ENCODE data around the gene SCAMP1.

The SCAMP1 gene

GRCh38 chr5:78492224-78492623 is 131.8 kb downstream of the SCAMP1 start:
- DNase-seq (ENCODE audit: low spot score) (no peak), FAIRE-seq (no peak)

- DNase-seq (ENCODE audit: low spot score), result no peak
- no peak for FAIRE-seq
Observed at GRCh38 chr5:78492650-78493049, 132.2 kb downstream of the SCAMP1 start.

GRCh38 chr5:78495800-78496199 is 135.4 kb downstream of the SCAMP1 start:
- FAIRE-seq, result no peak
- no peak for DNase-seq (ENCODE audit: low spot score)

- DNase-seq (ENCODE audit: low spot score), result no peak
Observed at GRCh38 chr5:78496373-78496772, 136.0 kb downstream of the SCAMP1 start.

GRCh38 chr5:78497573-78498533 is 137.4 kb downstream of the SCAMP1 start:
- no peak for FAIRE-seq
- no peak for DNase-seq (ENCODE audit: low spot score)

More at GRCh38 chr5:78496373-78496772, 136.0 kb downstream of the SCAMP1 start:
- no peak for FAIRE-seq

- DNase-seq (ENCODE audit: low spot score), result no peak
- no peak for FAIRE-seq
Observed at GRCh38 chr5:78499485-78499884, 139.1 kb downstream of the SCAMP1 start.

GRCh38 chr5:78500028-78500427 is 139.6 kb downstream of the SCAMP1 start:
- no peak for FAIRE-seq
- no peak for DNase-seq (ENCODE audit: low spot score)

GRCh38 chr5:78500871-78501270 is 140.5 kb downstream of the SCAMP1 start:
- FAIRE-seq, result no peak
- DNase-seq (ENCODE audit: low spot score), result no peak

- DNase-seq (ENCODE audit: low spot score), result no peak
- no peak for FAIRE-seq
Observed at GRCh38 chr5:78501411-78502352, 141.3 kb downstream of the SCAMP1 start.

GRCh38 chr5:78503958-78504653 is 143.7 kb downstream of the SCAMP1 start:
- FAIRE-seq (no peak), DNase-seq (ENCODE audit: low spot score) (no peak)

- FAIRE-seq (no peak), DNase-seq (ENCODE audit: low spot score) (peak; percentile 77)
Observed at GRCh38 chr5:78504704-78505677, 144.6 kb downstream of the SCAMP1 start.

GRCh38 chr5:78505860-78506259 is 145.4 kb downstream of the SCAMP1 start:
- no peak for FAIRE-seq
- DNase-seq (ENCODE audit: low spot score), result no peak

- DNase-seq (ENCODE audit: low spot score) (no peak), FAIRE-seq (no peak)
Observed at GRCh38 chr5:78506261-78507024, 146.0 kb downstream of the SCAMP1 start.

- DNase-seq (ENCODE audit: low spot score) (no peak), FAIRE-seq (no peak)
Observed at GRCh38 chr5:78507531-78507930, 147.1 kb downstream of the SCAMP1 start.

GRCh38 chr5:78508186-78508765 is 147.9 kb downstream of the SCAMP1 start:
- FAIRE-seq (no peak), DNase-seq (ENCODE audit: low spot score) (no peak)

GRCh38 chr5:78509145-78509865 is 148.9 kb downstream of the SCAMP1 start:
- DNase-seq (ENCODE audit: low spot score) (no peak), FAIRE-seq (no peak)

- FAIRE-seq, result no peak
- no peak for DNase-seq (ENCODE audit: low spot score)
Observed at GRCh38 chr5:78509884-78510769, 149.7 kb downstream of the SCAMP1 start.
